HepG2 (cell line): ENCODE data around the gene SCAMP3. TPM values are rescaled to one million over a fixed set of nuclear protein-coding genes. Genes with fewer than 3 reads are reported as not detected.

Experiments
- CENPT ChIP-seq: sonication (generic); formaldehyde crosslinking; IDR thresholded peaks from 2 replicates; pipeline ENCODE4 v1.8.0; 2022; ENCODE audit warnings: low read depth, mild to moderate bottlenecking, moderate library complexity, missing genetic modification reagents
- HIC2 ChIP-seq: sonication (generic); formaldehyde crosslinking; IDR thresholded peaks from 2 replicates; pipeline ENCODE4 v1.9.0; 2022; ENCODE audit warnings: low read depth, missing genetic modification reagents
- KDM5A ChIP-seq: fragments of 200-600 bp; sonication (generic); IDR thresholded peaks from 2 replicates; pipeline ENCODE4 v1.7.0; 2018; ENCODE audit warnings: antibody characterized with exemption, mild to moderate bottlenecking, low read length, borderline replicate concordance
- KLF16 ChIP-seq, 2 experiments: sonication (generic) in 1 of 2; formaldehyde crosslinking in 1 of 2; IDR thresholded peaks; 2 replicates each; pipeline versions ENCODE4 v1.6.1 to v1.8.0; 2016 to 2023; ENCODE audit warnings: missing genetic modification reagents in 2 of 2, missing compliant biosample characterization in 1 of 2
- MAF1 ChIP-seq: sonication (generic); formaldehyde crosslinking; IDR thresholded peaks from 2 replicates; pipeline ENCODE4 v1.5.0; 2020; ENCODE audit warnings: missing genetic modification reagents, borderline replicate concordance
- MED8 ChIP-seq: sonication (generic); formaldehyde crosslinking; IDR thresholded peaks from 2 replicates; pipeline ENCODE4 v1.8.1; 2023; ENCODE audit warnings: mild to moderate bottlenecking, missing genetic modification reagents; ENCODE audit not compliant: insufficient replicate concordance
- MIXL1 ChIP-seq: IDR thresholded peaks from 2 replicates; pipeline ENCODE4 v1.6.1; 2016
- PATZ1 ChIP-seq: sonication (generic); formaldehyde crosslinking; IDR thresholded peaks from 2 replicates; pipeline ENCODE4 v1.4.0; 2020; ENCODE audit warnings: missing genetic modification reagents
- REPIN1 ChIP-seq: sonication (generic); formaldehyde crosslinking; IDR thresholded peaks from 2 replicates; pipeline ENCODE4 v1.8.0; 2022; ENCODE audit warnings: missing genetic modification reagents, low read depth, mild to moderate bottlenecking, borderline replicate concordance
- RFX1 ChIP-seq: fragments of 450-650 bp; IDR thresholded peaks from 2 replicates; pipeline ENCODE4 v1.6.1; 2017
- ZMAT3 ChIP-seq: sonication (generic); formaldehyde crosslinking; conservative IDR thresholded peaks from 2 replicates; pipeline ENCODE4 v1.7.0; 2021; ENCODE audit warnings: missing genetic modification reagents
- ZNF235 ChIP-seq: sonication (generic); formaldehyde crosslinking; IDR thresholded peaks from 2 replicates; pipeline ENCODE4 v1.8.1; 2023; ENCODE audit warnings: mild to moderate bottlenecking, missing genetic modification reagents, borderline replicate concordance
- ZNF3 ChIP-seq: IDR thresholded peaks from 2 replicates; pipeline ENCODE4 v1.7.0; 2017; ENCODE audit warnings: inconsistent platforms
- ZNF644 ChIP-seq: IDR thresholded peaks from 2 replicates; pipeline ENCODE4 v1.6.1; 2016; ENCODE audit warnings: low read depth
- ZNF792 ChIP-seq: IDR thresholded peaks from 2 replicates; pipeline ENCODE4 v1.6.1; 2016
- polyA plus RNA-seq, 8 experiments: library from polyadenylated mRNA; depleted of rRNA in 3 of 8; stranded (reverse) in 7 of 8; unstranded in 1 of 8; fragments of >200 nt; fragmentation: Illumina TruSeq in 4 of 8; extraction: Trizol in 4 of 8; gene quantifications; 2 replicates each; pipeline versions ENCODE4 v1.2.1 to v1.2.3, GENCODE V29; 2011 to 2016; ENCODE audit warnings: low read depth in 4 of 8, missing spikeins in 1 of 8, mixed read lengths in 1 of 8; ENCODE audit not compliant: insufficient read depth in 1 of 8
- total RNA-seq, 5 experiments: library from RNA; depleted of rRNA; stranded (reverse); fragments of >200 nt; fragmentation: Illumina TruSeq; extraction: Trizol; gene quantifications; 2 replicates each; pipeline ENCODE4 v1.2.3, GENCODE V29; 2016; ENCODE audit warnings: low read depth in 1 of 5
- TF ChIP-seq, protein P1 (sequence below): sonication (generic); formaldehyde crosslinking; IDR thresholded peaks from one replicate; pipeline ENCODE4 v1.5.1; 2020; ENCODE audit warnings: mild to moderate bottlenecking, missing genetic modification reagents; ENCODE audit errors: not compliant biosample characterization
- TF ChIP-seq, protein P2 (sequence below): sonication (generic); formaldehyde crosslinking; IDR thresholded peaks from 2 replicates; pipeline ENCODE4 v1.4.0; 2020; ENCODE audit warnings: missing genetic modification reagents, borderline replicate concordance

The SCAMP3 gene
- total and polyA plus RNA-seq, 2 of the 13 experiments (the other 11 are each of a cell fraction or from before 2014, with no cell fraction given), result 46.8 to 83.3 TPM

DNA sequence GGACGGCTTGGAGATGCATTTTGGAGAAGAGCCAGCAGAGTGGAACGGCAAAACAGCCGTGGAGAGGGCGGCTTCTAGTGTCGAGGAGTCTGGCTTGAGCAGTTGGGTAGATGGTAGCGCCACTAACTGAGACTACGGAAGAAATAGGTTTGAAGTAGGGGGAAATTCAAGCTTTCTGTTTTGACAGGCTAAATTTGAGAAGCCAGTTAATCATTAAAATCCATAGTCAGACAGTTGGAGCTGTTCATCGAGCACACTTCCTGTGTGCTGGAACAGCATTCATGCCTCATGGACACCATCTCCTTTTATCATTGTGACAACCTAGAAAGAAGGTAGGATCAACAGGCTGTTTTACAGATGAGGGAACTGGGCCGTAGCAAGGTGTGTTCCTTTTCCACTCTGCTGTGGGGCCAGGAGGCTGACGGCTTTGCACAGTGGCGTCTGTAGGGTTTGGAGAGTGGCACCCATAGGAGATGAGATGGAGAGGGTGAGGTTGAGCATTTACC lies 42.5 kb upstream of the SCAMP3 start (continued):
- TF ChIP-seq CENPT (CRISPR knock-in tag) (no peak), ZNF644 (CRISPR knock-in tag) (no peak), ZNF792 (no peak; the same call in 1 of the 2 replicates), REPIN1 (CRISPR knock-in tag) (0 out of 2 replicates have a peak, but pooled peaks have one; percentile 33), ZMAT3 (CRISPR knock-in tag) (no peak), HIC2 (CRISPR knock-in tag) (no peak), ZNF3 (peak; percentile 72; the same call in 1 of the 2 replicates), PATZ1 (0 out of 2 replicates have a peak, but pooled peaks have one; percentile 18), ZNF235 (CRISPR knock-in tag) (no peak), MED8 (CRISPR knock-in tag) (no peak), MIXL1 (peak; percentile 66; the same call in 1 of the 2 replicates), MAF1 (CRISPR knock-in tag) (no peak), KDM5A (no peak), RFX1 (no peak), KLF16 (CRISPR knock-in tag; IDR thresholded peaks at IDR 0.05) (0 out of 4 replicates have a peak, but pooled peaks of 1 of the 2 experiments have one; percentile 13)
- TF ChIP-seq, protein P1, sequence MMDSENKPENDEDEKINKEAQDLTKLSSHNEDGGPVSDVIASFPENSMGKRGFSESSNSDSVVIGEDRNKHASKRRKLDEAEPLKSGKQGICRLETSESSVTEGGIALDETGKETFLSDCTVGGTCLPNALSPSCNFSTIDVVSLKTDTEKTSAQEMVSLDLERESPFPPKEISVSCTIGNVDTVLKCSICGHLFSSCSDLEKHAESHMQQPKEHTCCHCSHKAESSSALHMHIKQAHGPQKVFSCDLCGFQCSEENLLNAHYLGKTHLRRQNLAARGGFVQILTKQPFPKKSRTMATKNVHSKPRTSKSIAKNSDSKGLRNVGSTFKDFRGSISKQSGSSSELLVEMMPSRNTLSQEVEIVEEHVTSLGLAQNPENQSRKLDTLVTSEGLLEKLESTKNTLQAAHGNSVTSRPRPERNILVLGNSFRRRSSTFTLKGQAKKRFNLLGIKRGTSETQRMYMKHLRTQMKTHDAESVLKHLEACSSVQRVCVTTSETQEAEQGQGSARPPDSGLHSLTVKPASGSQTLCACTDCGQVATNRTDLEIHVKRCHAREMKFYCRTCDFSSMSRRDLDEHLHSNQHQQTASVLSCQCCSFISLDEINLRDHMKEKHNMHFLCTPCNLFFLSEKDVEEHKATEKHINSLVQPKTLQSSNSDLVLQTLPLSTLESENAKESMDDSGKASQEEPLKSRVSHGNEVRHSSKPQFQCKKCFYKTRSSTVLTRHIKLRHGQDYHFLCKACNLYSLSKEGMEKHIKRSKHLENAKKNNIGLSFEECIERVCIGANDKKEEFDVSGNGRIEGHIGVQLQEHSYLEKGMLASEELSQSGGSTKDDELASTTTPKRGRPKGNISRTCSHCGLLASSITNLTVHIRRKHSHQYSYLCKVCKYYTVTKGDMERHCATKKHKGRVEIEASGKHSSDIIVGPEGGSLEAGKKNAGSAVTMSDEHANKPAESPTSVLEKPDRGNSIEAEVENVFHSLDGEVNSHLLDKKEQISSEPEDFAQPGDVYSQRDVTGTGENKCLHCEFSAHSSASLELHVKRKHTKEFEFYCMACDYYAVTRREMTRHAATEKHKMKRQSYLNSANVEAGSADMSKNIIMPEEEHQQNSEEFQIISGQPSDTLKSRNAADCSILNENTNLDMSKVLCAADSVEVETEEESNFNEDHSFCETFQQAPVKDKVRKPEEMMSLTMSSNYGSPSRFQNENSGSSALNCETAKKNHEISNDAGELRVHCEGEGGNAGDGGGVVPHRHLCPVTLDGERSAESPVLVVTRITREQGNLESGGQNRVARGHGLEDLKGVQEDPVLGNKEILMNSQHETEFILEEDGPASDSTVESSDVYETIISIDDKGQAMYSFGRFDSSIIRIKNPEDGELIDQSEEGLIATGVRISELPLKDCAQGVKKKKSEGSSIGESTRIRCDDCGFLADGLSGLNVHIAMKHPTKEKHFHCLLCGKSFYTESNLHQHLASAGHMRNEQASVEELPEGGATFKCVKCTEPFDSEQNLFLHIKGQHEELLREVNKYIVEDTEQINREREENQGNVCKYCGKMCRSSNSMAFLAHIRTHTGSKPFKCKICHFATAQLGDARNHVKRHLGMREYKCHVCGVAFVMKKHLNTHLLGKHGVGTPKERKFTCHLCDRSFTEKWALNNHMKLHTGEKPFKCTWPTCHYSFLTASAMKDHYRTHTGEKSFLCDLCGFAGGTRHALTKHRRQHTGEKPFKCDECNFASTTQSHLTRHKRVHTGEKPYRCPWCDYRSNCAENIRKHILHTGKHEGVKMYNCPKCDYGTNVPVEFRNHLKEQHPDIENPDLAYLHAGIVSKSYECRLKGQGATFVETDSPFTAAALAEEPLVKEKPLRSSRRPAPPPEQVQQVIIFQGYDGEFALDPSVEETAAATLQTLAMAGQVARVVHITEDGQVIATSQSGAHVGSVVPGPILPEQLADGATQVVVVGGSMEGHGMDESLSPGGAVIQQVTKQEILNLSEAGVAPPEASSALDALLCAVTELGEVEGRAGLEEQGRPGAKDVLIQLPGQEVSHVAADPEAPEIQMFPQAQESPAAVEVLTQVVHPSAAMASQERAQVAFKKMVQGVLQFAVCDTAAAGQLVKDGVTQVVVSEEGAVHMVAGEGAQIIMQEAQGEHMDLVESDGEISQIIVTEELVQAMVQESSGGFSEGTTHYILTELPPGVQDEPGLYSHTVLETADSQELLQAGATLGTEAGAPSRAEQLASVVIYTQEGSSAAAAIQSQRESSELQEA (CRISPR knock-in tag), result no peak
- TF ChIP-seq, protein P2, sequence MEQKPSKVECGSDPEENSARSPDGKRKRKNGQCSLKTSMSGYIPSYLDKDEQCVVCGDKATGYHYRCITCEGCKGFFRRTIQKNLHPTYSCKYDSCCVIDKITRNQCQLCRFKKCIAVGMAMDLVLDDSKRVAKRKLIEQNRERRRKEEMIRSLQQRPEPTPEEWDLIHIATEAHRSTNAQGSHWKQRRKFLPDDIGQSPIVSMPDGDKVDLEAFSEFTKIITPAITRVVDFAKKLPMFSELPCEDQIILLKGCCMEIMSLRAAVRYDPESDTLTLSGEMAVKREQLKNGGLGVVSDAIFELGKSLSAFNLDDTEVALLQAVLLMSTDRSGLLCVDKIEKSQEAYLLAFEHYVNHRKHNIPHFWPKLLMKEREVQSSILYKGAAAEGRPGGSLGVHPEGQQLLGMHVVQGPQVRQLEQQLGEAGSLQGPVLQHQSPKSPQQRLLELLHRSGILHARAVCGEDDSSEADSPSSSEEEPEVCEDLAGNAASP, result no peak
